H9 (cell line): ENCODE data around the gene MERTK. TPM values are rescaled to one million over a fixed set of nuclear protein-coding genes. Genes with fewer than 3 reads are reported as not detected.
A peak's percentile ranks its signal among the peaks of the same experiment; 100 is the strongest.

Source experiments
- DNase-seq: peaks from one replicate; pipeline ENCODE4 v3.0.0-alpha.2; 2017
- H2AFZ ChIP-seq: one replicate; pipeline ENCODE4 v1.6.1; 2013; ENCODE audit warnings: mild to moderate bottlenecking, low read length, control low read depth, moderate library complexity
- H2AK5ac ChIP-seq: 2 replicates; pipeline ENCODE4 v1.6.1; 2013; ENCODE audit warnings: low read length, control low read depth, mixed read lengths; ENCODE audit not compliant: insufficient read length
- H2BK120ac ChIP-seq: one replicate; pipeline ENCODE4 v1.6.1; 2013; ENCODE audit warnings: low read depth, mild to moderate bottlenecking, low read length, control low read depth, inconsistent platforms; ENCODE audit not compliant: poor library complexity, severe bottlenecking
- H2BK12ac ChIP-seq: 2 replicates; pipeline ENCODE4 v1.6.1; 2013; ENCODE audit warnings: low read length, control low read depth, mixed read lengths, low read depth; ENCODE audit not compliant: insufficient read length
- H2BK15ac ChIP-seq: 2 replicates; pipeline ENCODE4 v1.6.1; 2013; ENCODE audit warnings: low read depth, low read length, control low read depth
- H2BK20ac ChIP-seq: one replicate; pipeline ENCODE4 v1.6.1; 2013; ENCODE audit warnings: low read depth, mild to moderate bottlenecking, low read length, control low read depth, inconsistent platforms; ENCODE audit not compliant: poor library complexity, severe bottlenecking
- H2BK5ac ChIP-seq: 2 replicates; pipeline ENCODE4 v1.6.1; 2013; ENCODE audit warnings: low read length, control low read depth, mixed read lengths; ENCODE audit not compliant: insufficient read length
- H3K14ac ChIP-seq: 2 replicates; pipeline ENCODE4 v1.6.1; 2013; ENCODE audit warnings: low read length, control low read depth; ENCODE audit not compliant: insufficient read depth
- H3K18ac ChIP-seq: 2 replicates; pipeline ENCODE4 v1.6.1; 2013; ENCODE audit warnings: low read depth, mild to moderate bottlenecking, mixed read lengths, low read length, control low read depth; ENCODE audit not compliant: insufficient read length
- H3K23ac ChIP-seq: 2 replicates; pipeline ENCODE4 v1.6.1; 2013; ENCODE audit warnings: low read length, control low read depth, mixed read lengths, low read depth; ENCODE audit not compliant: insufficient read length
- H3K23me2 ChIP-seq: 2 replicates; pipeline ENCODE4 v1.6.1; 2013; ENCODE audit warnings: low read depth, mild to moderate bottlenecking, mixed read lengths, low read length, control low read depth; ENCODE audit not compliant: insufficient read length, poor library complexity, severe bottlenecking
- H3K27ac ChIP-seq: 2 replicates; pipeline ENCODE4 v1.5.1; 2013; ENCODE audit warnings: low read length, control low read depth, mixed read lengths, low read depth; ENCODE audit not compliant: insufficient read length
- H3K27me3 ChIP-seq: 2 replicates; pipeline ENCODE4 v1.6.1; 2013; ENCODE audit warnings: low read length, control low read depth, inconsistent platforms; ENCODE audit not compliant: insufficient read depth
- H3K4ac ChIP-seq: 2 replicates; pipeline ENCODE4 v1.6.1; 2013; ENCODE audit warnings: low read depth, mild to moderate bottlenecking, control low read depth, inconsistent platforms, low read length, moderate library complexity
- H3K4me1 ChIP-seq: 2 replicates; pipeline ENCODE4 v1.6.1; 2013; ENCODE audit warnings: low read length, control low read depth, inconsistent platforms; ENCODE audit not compliant: insufficient read depth
- H3K4me2 ChIP-seq: 2 replicates; pipeline ENCODE4 v1.6.1; 2013; ENCODE audit warnings: low read length, control low read depth, mixed read lengths; ENCODE audit not compliant: insufficient read length, insufficient read depth
- H3K56ac ChIP-seq: 2 replicates; pipeline ENCODE4 v1.6.1; 2013; ENCODE audit warnings: low read depth, mild to moderate bottlenecking, mixed read lengths, low read length, control low read depth; ENCODE audit not compliant: insufficient read length
- H3K79me1 ChIP-seq: 2 replicates; pipeline ENCODE4 v1.6.1; 2013; ENCODE audit warnings: low read depth, mild to moderate bottlenecking, moderate library complexity, low read length, control low read depth, inconsistent platforms; ENCODE audit not compliant: insufficient read depth, poor library complexity, severe bottlenecking
- H3K79me2 ChIP-seq: 2 replicates; pipeline ENCODE4 v1.6.1; 2013; ENCODE audit warnings: low read length, control low read depth, inconsistent platforms; ENCODE audit not compliant: insufficient read depth
- H3K9ac ChIP-seq: 2 replicates; pipeline ENCODE4 v1.6.1; 2013; ENCODE audit warnings: low read length, control low read depth, mixed read lengths; ENCODE audit not compliant: insufficient read length; ENCODE audit errors: extremely low read depth
- H3K9me3 ChIP-seq: one replicate; pipeline ENCODE4 v1.6.1; 2013; ENCODE audit warnings: low read depth, low read length, inconsistent platforms; ENCODE audit not compliant: control insufficient read depth
- H3T11ph ChIP-seq: one replicate; pipeline ENCODE4 v1.6.1; 2013; ENCODE audit warnings: mild to moderate bottlenecking, low read length, control low read depth, inconsistent platforms
- H4K20me1 ChIP-seq: one replicate; pipeline ENCODE4 v1.6.1; 2013; ENCODE audit not compliant: control insufficient read depth, insufficient read length, insufficient read depth
- H4K5ac ChIP-seq: 2 replicates; pipeline ENCODE4 v1.6.1; 2013; ENCODE audit warnings: low read depth, mild to moderate bottlenecking, mixed read lengths, low read length, control low read depth; ENCODE audit not compliant: insufficient read length
- H4K8ac ChIP-seq: replicated peaks from 2 replicates; pipeline ENCODE4 v1.6.1; 2013; ENCODE audit warnings: low read length, control low read depth, mixed read lengths, low read depth; ENCODE audit not compliant: insufficient read length
- H4K91ac ChIP-seq: 2 replicates; pipeline ENCODE4 v1.6.1; 2013; ENCODE audit warnings: low read depth, mild to moderate bottlenecking, moderate library complexity, mixed read lengths, low read length, control low read depth; ENCODE audit not compliant: insufficient read length
- H3K27ac Mint-ChIP-seq, 3 experiments: 2 replicates in 2 of 3; 3 replicates in 1 of 3; pipeline ENCODE4 v1.8.0; 2020 to 2021; ENCODE audit warnings: mixed read lengths in 3 of 3, mild to moderate bottlenecking in 1 of 3, moderate library complexity in 1 of 3
- H3K27me3 Mint-ChIP-seq: 2 replicates; pipeline ENCODE4 v1.8.0; 2021; ENCODE audit warnings: low read depth, mild to moderate bottlenecking, moderate library complexity, mixed read lengths
- H3K36me3 Mint-ChIP-seq, 3 experiments: 2 replicates in 2 of 3; 3 replicates in 1 of 3; pipeline ENCODE4 v1.8.0; 2020 to 2021; ENCODE audit warnings: low read depth in 3 of 3, mixed read lengths in 3 of 3; ENCODE audit not compliant: insufficient read depth in 1 of 3
- H3K4me1 Mint-ChIP-seq, 2 experiments: 2 replicates each; pipeline ENCODE4 v1.8.0; 2020; ENCODE audit warnings: mixed read lengths in 2 of 2
- H3K4me3 Mint-ChIP-seq, 2 experiments: 2 replicates in 1 of 2; 3 replicates in 1 of 2; pipeline ENCODE4 v1.8.0; 2020 to 2021; ENCODE audit warnings: mild to moderate bottlenecking in 2 of 2, mixed read lengths in 2 of 2, moderate library complexity in 1 of 2
- H3K9me3 Mint-ChIP-seq, 2 experiments: 2 replicates in 1 of 2; 3 replicates in 1 of 2; pipeline ENCODE4 v1.8.0; 2020; ENCODE audit warnings: mild to moderate bottlenecking in 2 of 2, mixed read lengths in 2 of 2, moderate library complexity in 1 of 2
- CTCF ChIP-seq: fragments of 200-600 bp; sonication (generic); conservative IDR thresholded peaks from 3 replicates; pipeline ENCODE4 v1.8.0; 2021; ENCODE audit warnings: antibody characterized with exemption, mild to moderate bottlenecking
- WGBS: extraction: QIAGEN DNeasy Blood & Tissue Kit; methylation state at CpG from one replicate; pipeline ENCODE4 v1.1.7; 2013; ENCODE audit warnings: missing lambda C conversion rate, low lambda C conversion rate, mixed read lengths; ENCODE audit not compliant: insufficient read length; ENCODE audit errors: extremely low coverage; 5-methylcytosine and 5-hydroxymethylcytosine counted together
- total RNA-seq: library from RNA; stranded (reverse); gene quantifications from 2 replicates; pipeline ENCODE4 v1.2.1, GENCODE V29; 2021

MERTK gene
- total RNA-seq, 1 experiment from 2014 or later, result 4.8 TPM

GRCh38 chr2:111973701-111974100, 75.3 kb downstream of the MERTK start:
- no peak overlapping the region for H3T11ph ChIP-seq
- no peak overlapping the region for H3K14ac ChIP-seq
- H3K23me2 ChIP-seq, result no peaks in the 10 kb centered on the region
- no peaks in the 10 kb centered on the region for H3K79me2 ChIP-seq
- H3K4ac ChIP-seq, result no peak overlapping the region
- no peak overlapping the region for H3K56ac ChIP-seq
- H3K27me3 Mint-ChIP-seq, result no peaks in the 10 kb centered on the region
- H2AK5ac ChIP-seq, result no peak overlapping the region
- no peak overlapping the region for H2BK120ac ChIP-seq
- H4K8ac ChIP-seq, result no peak overlapping the region
- no peaks in the 10 kb centered on the region for H3K27me3 ChIP-seq
- H3K23ac ChIP-seq, result no peak overlapping the region
- no peak overlapping the region for H2BK5ac ChIP-seq
- H3K9me3 ChIP-seq, result no peaks in the 10 kb centered on the region
- H3K4me2 ChIP-seq, result no peak overlapping the region
- H2AFZ ChIP-seq, result no peak overlapping the region
- no peaks in the 10 kb centered on the region for H3K4me1 ChIP-seq
- H3K4me3 Mint-ChIP-seq, result no peak overlapping the region
- no peak overlapping the region for H4K5ac ChIP-seq
- peaks cover 6 to 10% of the 10 kb centered on the region in 2 experiments; a peak in 4 of 5 replicates for H3K9me3 Mint-ChIP-seq
- no peak overlapping the region for H4K91ac ChIP-seq
- H3K9ac ChIP-seq, result no peak overlapping the region
- H3K4me1 Mint-ChIP-seq, result no peaks in the 10 kb centered on the region
- no CpG with 5 or more reads among the region's 4 CpGs for WGBS
- no peak for DNase-seq
- H3K79me1 ChIP-seq, result no peaks in the 10 kb centered on the region
- no peaks in the 10 kb centered on the region for H4K20me1 ChIP-seq
- no peak overlapping the region for H2BK15ac ChIP-seq
- H3K36me3 Mint-ChIP-seq, result peaks cover 17 to 29% (median 25%) of the 10 kb centered on the region in 3 experiments
- TF ChIP-seq CTCF, result no peak
- H3K18ac ChIP-seq, result no peak overlapping the region
- H2BK12ac ChIP-seq, result no peak overlapping the region
- H3K27ac ChIP-seq, result no peak overlapping the region
- H2BK20ac ChIP-seq, result no peak overlapping the region
- peak overlapping the region in 2 of 3 experiments; percentile 46 to 66; a peak in 3 of 7 replicates for H3K27ac Mint-ChIP-seq
